Measurements from ENCODE around the gene RUNX1.

GRCh38 chr21:34783815-34784214, 265.3 kb downstream of the RUNX1 start:
- TF ChIP-seq GABPA (IDR thresholded peaks at IDR 0.05; ENCODE audit: low read depth, low read length) (no peak), GABPA (CRISPR knock-in tag; IDR thresholded peaks at IDR 0.05; ENCODE audit: low read depth) (no peak), GATAD2A (CRISPR knock-in tag; IDR thresholded peaks at IDR 0.05) (no peak), ZNF891 (CRISPR knock-in tag; IDR thresholded peaks at IDR 0.05) (no peak), RAD21 (CRISPR knock-in tag; IDR thresholded peaks at IDR 0.05) (no peak), ESRRA (CRISPR knock-in tag; IDR thresholded peaks at IDR 0.05; ENCODE audit: low read depth) (no peak), TBL1XR1 (IDR thresholded peaks at IDR 0.05; ENCODE audit: borderline replicate concordance, low read length, partially characterized antibody) (no peak), ZNF263 (CRISPR knock-in tag; IDR thresholded peaks at IDR 0.05) (no peak), ZBTB26 (CRISPR knock-in tag; IDR thresholded peaks at IDR 0.05; ENCODE audit: borderline replicate concordance) (no peak), TRIM22 (IDR thresholded peaks at IDR 0.05) (no peak), CEBPB (IDR thresholded peaks at IDR 0.05; ENCODE audit: borderline replicate concordance, low read depth, low read length) (no peak), SIN3A (IDR thresholded peaks at IDR 0.05; ENCODE audit: borderline replicate concordance, low read depth, low read length) (no peak), JUNB (CRISPR knock-in tag; IDR thresholded peaks at IDR 0.05; ENCODE audit: borderline replicate concordance) (no peak), PRDM10 (CRISPR knock-in tag; IDR thresholded peaks at IDR 0.05; ENCODE audit: low read depth) (no peak)

Measured in HepG2 (cell line).